Calu3 (cell line): ENCODE measurements around the gene TSPAN11. TPM values are rescaled to one million over a fixed set of nuclear protein-coding genes. Genes with fewer than 3 reads are reported as not detected.

Source experiments
- BruUV-seq: library from RNA; stranded (reverse); fragments of 400-500 nt; replicated peaks from 2 replicates; lab custom pipeline; 2021; lab: Mats Ljungman, UMichigan
- CTCF ChIA-PET: fragments of 300-600 bp; sonication (Branson Sonifier 250); formaldehyde crosslinking; loops from one replicate; lab custom pipeline; 2022; ENCODE audit warnings: antibody characterized with exemption; lab: Charles Lee
- DNase-seq: peaks from one replicate; pipeline ENCODE4 v3.0.0; 2022
- H3K27ac Mint-ChIP-seq: one replicate; pipeline ENCODE4 v1.8.0; 2022; ENCODE audit warnings: mixed read lengths; ENCODE audit not compliant: unreplicated experiment
- H3K27me3 Mint-ChIP-seq: one replicate; pipeline ENCODE4 v1.8.0; 2022; ENCODE audit warnings: mixed read lengths; ENCODE audit not compliant: unreplicated experiment
- H3K36me3 Mint-ChIP-seq: one replicate; pipeline ENCODE4 v1.8.0; 2022; ENCODE audit warnings: mild to moderate bottlenecking, moderate library complexity, mixed read lengths; ENCODE audit not compliant: insufficient read depth, unreplicated experiment
- H3K4me1 Mint-ChIP-seq: one replicate; pipeline ENCODE4 v1.8.0; 2022; ENCODE audit warnings: mild to moderate bottlenecking, low read depth, mixed read lengths; ENCODE audit not compliant: unreplicated experiment
- H3K4me3 Mint-ChIP-seq: one replicate; pipeline ENCODE4 v1.8.0; 2022; ENCODE audit warnings: mild to moderate bottlenecking, low read depth, moderate library complexity, mixed read lengths; ENCODE audit not compliant: unreplicated experiment
- H3K9me3 Mint-ChIP-seq: one replicate; pipeline ENCODE4 v1.8.0; 2022; ENCODE audit warnings: low read depth, mixed read lengths; ENCODE audit not compliant: unreplicated experiment
- CTCF ChIP-seq: fragments of 200-600 bp; IDR thresholded peaks from one replicate; pipeline ENCODE4 v1.8.0; 2022; ENCODE audit warnings: antibody characterized with exemption; ENCODE audit not compliant: unreplicated experiment
- intact Hi-C: fragments of 100-400 bp; cut with micrococcal nuclease; formaldehyde crosslinking; loops from one replicate; pipeline ENCODE4 v1.10.0; 2022; ENCODE audit not compliant: unreplicated experiment
- total RNA-seq: library from RNA; stranded (reverse); gene quantifications from 2 replicates; pipeline ENCODE4 v1.2.3, GENCODE V29; 2022

The TSPAN11 gene
- total RNA-seq, 1 experiment from 2014 or later, result not detected

DNA sequence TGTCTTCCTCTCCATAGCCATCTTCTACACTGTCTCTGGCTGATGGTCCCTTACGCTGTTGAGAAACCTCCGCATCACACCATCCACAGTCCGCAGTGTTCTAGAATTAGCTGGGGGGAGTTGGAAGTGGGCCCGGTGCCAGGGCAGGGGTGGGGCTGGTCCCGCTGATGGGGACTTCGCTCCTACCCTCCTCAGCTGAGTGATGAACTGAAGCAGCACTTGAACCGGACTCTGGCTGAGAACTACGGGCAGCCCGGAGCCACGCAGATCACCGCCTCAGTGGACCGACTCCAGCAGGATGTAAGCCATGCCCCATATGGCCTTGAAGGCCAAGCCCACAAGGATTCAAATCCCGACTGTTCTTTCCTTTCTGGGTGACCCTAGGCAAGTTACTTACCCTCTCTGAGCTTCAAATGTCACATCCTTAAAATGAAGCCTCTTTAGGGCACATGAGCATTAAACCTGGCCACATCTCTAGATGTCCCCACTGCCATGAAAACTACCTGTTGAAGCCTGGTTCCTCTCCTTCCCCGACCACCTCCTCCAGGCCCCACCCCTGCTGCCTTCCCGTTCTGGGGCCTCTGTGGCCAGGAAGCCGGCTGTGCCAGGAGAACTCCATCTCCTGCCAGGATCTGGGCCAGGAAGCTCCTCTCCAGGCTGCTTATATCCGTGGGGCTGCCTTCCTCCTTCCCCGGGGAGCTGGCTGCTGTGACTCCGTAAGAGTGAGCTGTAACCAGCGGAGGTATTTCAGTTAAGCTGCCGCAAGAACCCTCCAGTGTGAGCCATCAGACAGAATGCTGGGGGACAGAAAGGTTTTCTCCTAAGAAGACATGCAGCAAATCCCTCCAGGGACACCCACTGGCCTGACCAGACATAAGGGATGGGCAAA is 53.1 kb downstream of the TSPAN11 start:
- CTCF ChIA-PET, result no interaction called here
- H3K27me3 Mint-ChIP-seq, result peaks cover 66% of the 10 kb centered on the region
- intact Hi-C loops, result no loop called here
- H3K27ac Mint-ChIP-seq, result no peak overlapping the region
- no peak overlapping the region for H3K4me3 Mint-ChIP-seq
- no peak for DNase-seq
- BruUV-seq, result no TSS peak
- no peaks in the 10 kb centered on the region for H3K9me3 Mint-ChIP-seq
- H3K4me1 Mint-ChIP-seq, result no peaks in the 10 kb centered on the region
- no peak for TF ChIP-seq CTCF
- H3K36me3 Mint-ChIP-seq, result no peaks in the 10 kb centered on the region

- intact Hi-C loops, result no loop called here
- no peak overlapping the region for H3K27ac Mint-ChIP-seq
- H3K9me3 Mint-ChIP-seq, result no peaks in the 10 kb centered on the region
- CTCF ChIA-PET, result interaction anchor here (0.5 kb wide), 1 partner anchor 7 kb away, joined by 3 read pairs; no protein-coding TSS in a partner anchor
- H3K4me1 Mint-ChIP-seq, result no peaks in the 10 kb centered on the region
- no TSS peak for BruUV-seq
- no peak for TF ChIP-seq CTCF
- no peak for DNase-seq
- no peaks in the 10 kb centered on the region for H3K36me3 Mint-ChIP-seq
- no peak overlapping the region for H3K4me3 Mint-ChIP-seq
- H3K27me3 Mint-ChIP-seq, result peaks cover 51% of the 10 kb centered on the region
Measured at GRCh38 chr12:30980955-30981662, 54.6 kb downstream of the TSPAN11 start.

DNA sequence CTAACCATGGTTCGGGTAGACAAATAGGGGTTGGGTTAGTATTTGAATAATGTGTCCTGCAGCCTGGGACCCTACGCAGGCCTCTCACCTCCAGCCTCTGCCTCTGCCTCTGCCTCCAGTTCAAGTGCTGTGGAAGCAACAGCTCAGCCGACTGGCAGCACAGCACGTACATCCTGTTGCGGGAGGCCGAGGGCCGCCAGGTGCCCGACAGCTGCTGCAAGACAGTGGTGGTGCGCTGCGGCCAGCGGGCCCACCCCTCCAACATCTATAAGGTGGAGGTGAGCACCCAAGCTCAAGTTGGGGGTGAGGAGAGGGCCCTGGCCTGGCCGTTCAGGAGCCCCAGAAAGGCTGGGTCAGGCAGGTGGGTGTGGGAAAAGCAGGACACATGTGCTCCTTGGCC is 55.9 kb downstream of the TSPAN11 start:
- H3K4me3 Mint-ChIP-seq, result no peak overlapping the region
- intact Hi-C loops, result no loop called here
- no peak for DNase-seq
- no peak overlapping the region for H3K27ac Mint-ChIP-seq
- no peaks in the 10 kb centered on the region for H3K9me3 Mint-ChIP-seq
- H3K4me1 Mint-ChIP-seq, result no peaks in the 10 kb centered on the region
- no peak for TF ChIP-seq CTCF
- H3K36me3 Mint-ChIP-seq, result no peaks in the 10 kb centered on the region
- peaks cover 38% of the 10 kb centered on the region for H3K27me3 Mint-ChIP-seq
- CTCF ChIA-PET, result no interaction called here
- BruUV-seq, result no TSS peak

GRCh38 chr12:30985814-30986452 is 59.4 kb downstream of the TSPAN11 start:
- Mint-ChIP-seq H3K4me3 (no peak overlapping the region), H3K27me3 (peaks cover 4% of the 10 kb centered on the region), H3K36me3 (no peaks in the 10 kb centered on the region), H3K27ac (no peak overlapping the region), H3K4me1 (no peaks in the 10 kb centered on the region), H3K9me3 (no peaks in the 10 kb centered on the region)
- BruUV-seq, result no TSS peak
- CTCF ChIA-PET, result interaction anchor here (0.9 to 2.0 kb wide), 3 partner anchors 15 to 138 kb away, joined by 5 to 19 read pairs (median 15); no protein-coding TSS in a partner anchor
- peak; percentile 53 for TF ChIP-seq CTCF
- DNase-seq, result peak; percentile 72
- intact Hi-C loops, result loop anchor here (1.0 kb wide), 1 partner anchor 139 kb away; no protein-coding TSS in a partner anchor
